Duodenal mucosa (tissue), 2 donors: ENCODE results near the gene FRMD4A.

Experiments
- H3K27ac ChIP-seq: one replicate; pipeline ENCODE4 v1.7.0; 2013; ENCODE audit warnings: low read depth, low read length
- H3K27me3 ChIP-seq, 2 donors: one replicate each; pipeline ENCODE4 v1.7.0; 2013; ENCODE audit warnings: low read length in 2 of 2, control low read depth in 1 of 2; ENCODE audit not compliant: insufficient read depth in 2 of 2, control insufficient read depth in 1 of 2
- H3K36me3 ChIP-seq, 2 donors: one replicate each; pipeline ENCODE4 v1.7.0; 2013; ENCODE audit warnings: low read length in 2 of 2, control low read depth in 1 of 2; ENCODE audit not compliant: insufficient read depth in 2 of 2, control insufficient read depth in 1 of 2
- H3K4me1 ChIP-seq, 2 donors: one replicate each; pipeline ENCODE4 v1.7.0; 2013; ENCODE audit warnings: low read length in 2 of 2, control low read depth in 1 of 2; ENCODE audit not compliant: insufficient read depth in 2 of 2, control insufficient read depth in 1 of 2
- H3K4me3 ChIP-seq, 2 donors: one replicate each; pipeline ENCODE4 v1.7.0; 2013; ENCODE audit warnings: low read length in 2 of 2, low read depth in 1 of 2
- H3K9ac ChIP-seq, 2 donors: one replicate each; pipeline ENCODE4 v1.7.0; 2013; ENCODE audit warnings: low read length in 2 of 2, low read depth in 1 of 2
- H3K9me3 ChIP-seq, 2 donors: one replicate each; pipeline ENCODE4 v1.7.0; 2013; ENCODE audit warnings: low read length in 2 of 2, control low read depth in 1 of 2; ENCODE audit not compliant: control insufficient read depth in 1 of 2

FRMD4A gene

GRCh38 chr10:13669901-13670300, 660.8 kb downstream of the FRMD4A start:
- no peak overlapping the region for H3K27ac ChIP-seq
- H3K4me1 ChIP-seq = peaks cover 0 to 11% of the 10 kb centered on the region in 2 donors
- H3K9ac ChIP-seq = no peak overlapping the region
- H3K9me3 ChIP-seq = no peaks in the 10 kb centered on the region
- no peaks in the 10 kb centered on the region for H3K27me3 ChIP-seq
- H3K4me3 ChIP-seq = no peak overlapping the region
- H3K36me3 ChIP-seq = peaks cover 3 to 31% of the 10 kb centered on the region in 2 donors

- Histone ChIP-seq H3K27me3 (no peaks in the 10 kb centered on the region), H3K36me3 (peaks cover 3 to 31% of the 10 kb centered on the region in 2 donors), H3K9ac (no peak overlapping the region), H3K9me3 (no peaks in the 10 kb centered on the region), H3K4me1 (peaks cover 0 to 11% of the 10 kb centered on the region in 2 donors), H3K4me3 (no peak overlapping the region), H3K27ac (no peak overlapping the region)
Observed at GRCh38 chr10:13669182-13669855, 661.4 kb downstream of the FRMD4A start.

- H3K9ac ChIP-seq = no peak overlapping the region
- H3K9me3 ChIP-seq = no peaks in the 10 kb centered on the region
- peaks cover 0 to 11% of the 10 kb centered on the region in 2 donors for H3K4me1 ChIP-seq
- peaks cover 3 to 31% of the 10 kb centered on the region in 2 donors for H3K36me3 ChIP-seq
- H3K27ac ChIP-seq = no peak overlapping the region
- no peaks in the 10 kb centered on the region for H3K27me3 ChIP-seq
- H3K4me3 ChIP-seq = no peak overlapping the region
Observed at GRCh38 chr10:13668126-13668525, 662.6 kb downstream of the FRMD4A start.

- Histone ChIP-seq H3K27ac (no peak overlapping the region), H3K36me3 (peaks cover 3 to 31% of the 10 kb centered on the region in 2 donors), H3K4me1 (peaks cover 0 to 11% of the 10 kb centered on the region in 2 donors), H3K27me3 (no peaks in the 10 kb centered on the region), H3K4me3 (no peak overlapping the region), H3K9ac (no peak overlapping the region), H3K9me3 (no peaks in the 10 kb centered on the region)
Observed at GRCh38 chr10:13665516-13666262, 665.0 kb downstream of the FRMD4A start.

DNA sequence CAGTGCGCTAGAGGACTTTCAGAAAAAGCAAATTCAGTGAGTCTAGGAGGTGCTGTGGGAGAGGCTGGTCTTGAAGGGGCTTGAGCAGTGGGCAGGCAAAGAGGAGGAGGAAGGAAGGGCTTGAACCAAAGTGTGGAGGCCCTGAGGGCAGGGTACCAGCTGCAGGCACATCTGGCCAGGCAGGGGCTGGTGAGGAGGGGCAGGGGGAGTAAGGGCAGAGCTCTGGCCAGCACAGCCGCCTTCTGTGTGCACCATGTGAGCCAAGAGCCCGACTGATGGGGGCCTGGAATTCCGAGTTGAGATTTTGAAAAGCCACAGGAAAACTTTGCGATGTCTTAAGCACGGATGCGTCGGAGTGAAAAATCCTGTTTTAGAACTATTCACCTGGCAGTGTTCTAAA, 669.5 kb downstream of the FRMD4A start:
- no peak overlapping the region for H3K4me3 ChIP-seq
- no peaks in the 10 kb centered on the region for H3K27me3 ChIP-seq
- peaks cover 0 to 8% of the 10 kb centered on the region in 2 donors for H3K4me1 ChIP-seq
- H3K9ac ChIP-seq = no peak overlapping the region
- peaks cover 3 to 15% of the 10 kb centered on the region in 2 donors for H3K36me3 ChIP-seq
- H3K27ac ChIP-seq = no peak overlapping the region
- H3K9me3 ChIP-seq = no peaks in the 10 kb centered on the region

- Histone ChIP-seq H3K4me1 (peaks cover 0 to 8% of the 10 kb centered on the region in 2 donors), H3K27me3 (no peaks in the 10 kb centered on the region), H3K4me3 (no peak overlapping the region), H3K9me3 (no peaks in the 10 kb centered on the region), H3K27ac (no peak overlapping the region), H3K9ac (no peak overlapping the region), H3K36me3 (peaks cover 5 to 13% of the 10 kb centered on the region in 2 donors)
Observed at GRCh38 chr10:13660551-13660920, 670.2 kb downstream of the FRMD4A start.

DNA sequence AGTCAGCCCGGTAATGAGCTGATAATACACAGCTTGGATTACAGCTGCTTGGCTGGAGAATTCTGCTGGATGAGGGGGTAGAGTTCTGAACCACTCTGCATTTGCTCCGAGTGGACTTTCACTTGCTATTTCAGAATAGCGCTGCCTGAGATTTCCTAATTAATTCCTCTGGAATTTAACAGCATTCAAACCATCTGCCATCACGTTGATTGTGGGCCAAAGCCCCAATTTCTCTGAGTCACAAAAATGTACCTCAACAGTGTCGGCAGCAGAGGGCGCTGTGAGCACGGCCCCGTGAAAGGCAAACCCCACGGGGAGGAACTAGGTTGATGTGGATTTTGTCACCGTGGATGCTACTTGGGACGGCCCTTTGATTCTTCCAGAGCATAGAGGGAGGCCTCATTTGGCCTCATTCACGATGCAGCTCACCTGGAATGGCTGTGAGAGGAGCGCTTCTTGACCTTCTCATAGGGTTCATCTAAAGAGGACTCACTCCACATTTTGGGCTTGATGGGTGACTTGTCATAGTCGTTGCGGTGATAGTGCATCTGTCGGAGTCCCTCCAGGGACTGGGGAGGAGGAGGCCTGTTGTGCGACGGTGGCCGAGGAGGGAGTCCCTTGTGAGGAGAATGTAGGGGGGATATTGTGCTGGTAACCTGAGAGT, 670.7 kb downstream of the FRMD4A start:
- H3K9ac ChIP-seq = no peak overlapping the region
- no peaks in the 10 kb centered on the region for H3K27me3 ChIP-seq
- peaks cover 0 to 8% of the 10 kb centered on the region in 2 donors for H3K4me1 ChIP-seq
- no peak overlapping the region for H3K4me3 ChIP-seq
- no peaks in the 10 kb centered on the region for H3K9me3 ChIP-seq
- H3K36me3 ChIP-seq = peaks cover 5 to 12% of the 10 kb centered on the region in 2 donors
- H3K27ac ChIP-seq = no peak overlapping the region

GRCh38 chr10:13658871-13659685, 671.6 kb downstream of the FRMD4A start:
- no peaks in the 10 kb centered on the region for H3K9me3 ChIP-seq
- H3K4me3 ChIP-seq = peak overlapping the region in 1 of 2 donors; percentile 8
- H3K27me3 ChIP-seq = no peaks in the 10 kb centered on the region
- H3K27ac ChIP-seq = no peak overlapping the region
- H3K36me3 ChIP-seq = peaks cover 11 to 20% of the 10 kb centered on the region in 2 donors
- no peak overlapping the region for H3K9ac ChIP-seq
- peaks cover 0 to 8% of the 10 kb centered on the region in 2 donors for H3K4me1 ChIP-seq

DNA sequence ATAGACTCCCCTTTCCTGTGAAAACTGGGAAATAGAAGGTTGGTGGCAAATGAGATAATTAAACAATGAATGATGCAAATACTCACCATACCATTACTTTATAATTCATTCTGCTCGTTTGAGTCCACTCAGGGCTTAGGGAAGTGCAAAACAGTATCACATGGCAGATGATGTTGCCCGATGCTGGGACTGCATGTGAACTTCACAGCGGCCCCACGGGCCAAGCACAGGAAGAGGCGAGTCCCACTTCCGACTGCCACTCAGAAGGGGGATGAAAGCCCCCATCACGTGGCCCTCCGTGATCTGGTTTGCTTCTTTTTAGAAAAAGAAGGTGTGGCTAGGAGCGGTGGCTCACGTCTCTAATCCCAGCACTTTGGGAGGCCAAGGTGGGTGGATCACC, 672.5 kb downstream of the FRMD4A start:
- H3K4me1 ChIP-seq = peaks cover 0 to 8% of the 10 kb centered on the region in 2 donors
- no peaks in the 10 kb centered on the region for H3K9me3 ChIP-seq
- no peak overlapping the region for H3K4me3 ChIP-seq
- no peak overlapping the region for H3K27ac ChIP-seq
- no peak overlapping the region for H3K9ac ChIP-seq
- peaks cover 15 to 28% of the 10 kb centered on the region in 2 donors for H3K36me3 ChIP-seq
- no peaks in the 10 kb centered on the region for H3K27me3 ChIP-seq
